Cardiac fibroblast (primary cell): Measurements from ENCODE around the gene EIF5.

Experiments used
- DNase-seq, 2 donors: peaks; one replicate each; pipeline versions ENCODE4 v3.0.0 to v3.0.0-alpha.2; 2010; ENCODE audit warnings: low read depth in 2 of 2
- H3K4me3 ChIP-seq, 2 donors: replicated peaks in 1 of 2; 1 replicate in 1 of 2; 2 replicates in 1 of 2; pipeline ENCODE4 v1.5.1; 2011; ENCODE audit warnings: low read depth in 2 of 2, low read length in 2 of 2, mild to moderate bottlenecking in 2 of 2, moderate library complexity in 1 of 2
- TF ChIP-seq, protein P1 (sequence below): IDR thresholded peaks from one replicate; pipeline ENCODE4 v1.5.1; 2011; ENCODE audit warnings: low read depth, mild to moderate bottlenecking, low read length, inconsistent platforms

The EIF5 gene

GRCh38 chr14:103310576-103311095 lies 23.4 kb upstream of the EIF5 start:
- no peak overlapping the region for H3K4me3 ChIP-seq
- no peak for DNase-seq
- TF ChIP-seq, protein P1, sequence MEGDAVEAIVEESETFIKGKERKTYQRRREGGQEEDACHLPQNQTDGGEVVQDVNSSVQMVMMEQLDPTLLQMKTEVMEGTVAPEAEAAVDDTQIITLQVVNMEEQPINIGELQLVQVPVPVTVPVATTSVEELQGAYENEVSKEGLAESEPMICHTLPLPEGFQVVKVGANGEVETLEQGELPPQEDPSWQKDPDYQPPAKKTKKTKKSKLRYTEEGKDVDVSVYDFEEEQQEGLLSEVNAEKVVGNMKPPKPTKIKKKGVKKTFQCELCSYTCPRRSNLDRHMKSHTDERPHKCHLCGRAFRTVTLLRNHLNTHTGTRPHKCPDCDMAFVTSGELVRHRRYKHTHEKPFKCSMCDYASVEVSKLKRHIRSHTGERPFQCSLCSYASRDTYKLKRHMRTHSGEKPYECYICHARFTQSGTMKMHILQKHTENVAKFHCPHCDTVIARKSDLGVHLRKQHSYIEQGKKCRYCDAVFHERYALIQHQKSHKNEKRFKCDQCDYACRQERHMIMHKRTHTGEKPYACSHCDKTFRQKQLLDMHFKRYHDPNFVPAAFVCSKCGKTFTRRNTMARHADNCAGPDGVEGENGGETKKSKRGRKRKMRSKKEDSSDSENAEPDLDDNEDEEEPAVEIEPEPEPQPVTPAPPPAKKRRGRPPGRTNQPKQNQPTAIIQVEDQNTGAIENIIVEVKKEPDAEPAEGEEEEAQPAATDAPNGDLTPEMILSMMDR = no peak

GRCh38 chr14:103311171-103311997 lies 22.7 kb upstream of the EIF5 start:
- DNase-seq = no peak
- TF ChIP-seq, protein P1 = no peak
- H3K4me3 ChIP-seq = no peak overlapping the region

DNA sequence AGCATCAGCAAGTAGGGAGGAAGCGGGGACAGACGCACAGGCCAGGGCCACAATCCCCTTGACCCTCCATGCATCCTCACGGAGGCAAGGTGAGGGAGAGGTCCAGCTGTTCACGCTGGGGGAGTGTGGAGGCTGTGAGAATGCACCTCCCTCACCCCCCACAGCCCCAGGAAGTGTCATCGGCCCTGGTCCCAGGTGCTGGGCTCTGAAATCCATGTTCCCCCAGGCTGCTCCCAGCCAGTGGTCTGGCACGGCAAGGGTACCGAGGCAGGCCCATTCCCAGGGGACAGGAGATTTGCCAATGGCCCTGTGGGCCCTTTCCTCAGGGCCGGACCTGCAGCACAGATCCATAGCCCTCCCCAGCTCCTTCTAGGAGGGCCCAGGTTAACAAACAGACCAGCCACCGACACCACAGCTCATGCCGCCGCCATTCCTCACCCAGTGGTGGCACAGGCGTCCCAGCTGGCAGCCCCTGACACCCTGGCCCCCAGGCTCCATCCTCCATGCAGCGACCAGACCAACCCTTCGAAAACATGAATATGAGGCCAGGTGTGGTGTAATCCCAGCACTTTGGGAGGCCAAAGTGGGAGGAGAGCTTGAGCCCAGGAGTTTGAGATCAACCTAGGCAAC lies 21.9 kb upstream of the EIF5 start:
- H3K4me3 ChIP-seq = no peak overlapping the region
- no peak for DNase-seq
- TF ChIP-seq, protein P1 = no peak

DNA sequence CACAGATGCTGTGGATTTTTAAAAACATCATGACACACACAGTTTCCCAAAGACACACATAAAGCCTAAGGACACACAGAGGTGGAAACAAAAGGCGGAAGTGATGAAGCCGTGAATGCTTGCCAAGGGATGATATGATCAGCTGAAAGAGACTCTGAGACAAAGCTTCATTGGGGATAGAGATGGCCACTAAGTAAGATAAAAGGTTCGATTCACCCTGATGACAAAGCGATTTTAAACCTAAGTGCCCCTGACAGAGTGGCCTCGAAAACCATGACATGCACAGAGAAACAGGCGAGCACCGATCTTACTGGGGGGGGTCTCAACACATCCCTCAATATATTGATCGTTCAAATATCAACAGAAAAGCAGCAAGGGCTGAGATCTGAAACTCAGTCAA lies 20.3 kb upstream of the EIF5 start:
- TF ChIP-seq, protein P1 = no peak
- H3K4me3 ChIP-seq = no peak overlapping the region
- peak; percentile 32 to 82 for DNase-seq

DNA sequence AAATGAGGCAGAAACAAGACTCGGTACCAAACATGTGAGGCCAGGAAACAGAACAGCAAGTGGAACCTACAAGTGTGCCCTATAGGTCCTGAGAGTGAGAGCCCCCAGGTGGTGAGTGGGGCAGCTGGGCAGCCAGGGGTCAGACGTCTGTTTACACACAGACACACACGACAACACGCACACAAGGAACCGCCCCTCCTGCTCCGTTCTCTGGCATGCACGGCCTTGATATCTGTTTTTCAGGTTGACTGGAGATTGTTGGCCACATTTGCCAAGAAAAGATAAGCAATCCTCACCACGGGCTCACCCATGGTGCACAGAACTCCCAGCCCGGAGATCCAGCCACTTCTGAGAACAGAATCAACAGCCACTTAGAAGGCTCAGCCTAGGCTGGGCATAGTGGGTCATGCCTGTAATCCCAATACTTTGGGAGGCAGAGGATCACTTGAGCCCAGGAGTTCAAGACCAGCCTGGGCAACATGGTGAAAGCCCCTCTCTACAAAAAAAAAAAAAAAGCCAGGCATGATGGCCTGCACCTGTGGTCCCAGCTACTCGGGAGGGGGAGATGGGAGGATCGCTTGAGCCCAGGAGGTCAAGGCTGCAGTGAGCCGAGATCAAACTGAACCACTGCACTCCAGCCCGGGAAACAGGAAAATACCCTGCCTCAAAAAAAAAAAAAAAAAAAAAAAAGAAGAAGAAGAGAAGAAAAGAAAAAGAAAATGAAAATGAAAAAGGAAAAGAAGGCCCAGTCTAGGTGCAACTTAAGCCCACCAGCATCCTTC lies 19.4 kb upstream of the EIF5 start:
- peak in 1 of 2 donors; percentile 12 for DNase-seq
- TF ChIP-seq, protein P1 = no peak
- H3K4me3 ChIP-seq = no peak overlapping the region

- DNase-seq = peak; percentile 91 to 94
- TF ChIP-seq, protein P1 = no peak
- no peak overlapping the region for H3K4me3 ChIP-seq
Observed at GRCh38 chr14:103315351-103315911, 18.6 kb upstream of the EIF5 start.
